GM20431 (cell line): ENCODE results near the gene SPC25.
"Not testable (repeated sequence)": the region's sequence is repeated elsewhere in the genome, so short reads cannot be mapped to it uniquely, and the experiment has no call there.

ENCODE experiments used
- in situ Hi-C: fragments of 300-500 bp; cut with MseI, MboI; formaldehyde crosslinking; loops from one replicate; pipeline ENCODE4 v1.15.0; 2020; ENCODE audit warnings: low sequenced_read_pairs; ENCODE audit not compliant: unreplicated experiment

The SPC25 gene

GRCh38 chr2:168907940-168908662, 17.9 kb upstream of the SPC25 start:
- in situ Hi-C loops = loop anchor here (25.0 kb wide), 1 partner anchor 571 kb away; no protein-coding TSS in a partner anchor

- in situ Hi-C loops = loop anchor here (25.0 kb wide), 1 partner anchor 567 kb away; no protein-coding TSS in a partner anchor
Observed at GRCh38 chr2:168904358-168904757, 14.1 kb upstream of the SPC25 start.

- in situ Hi-C loops = loop anchor here (25.0 kb wide), 1 partner anchor 567 kb away; no protein-coding TSS in a partner anchor
Observed at GRCh38 chr2:168903888-168904287, 13.7 kb upstream of the SPC25 start.

GRCh38 chr2:168901003-168901402, 10.8 kb upstream of the SPC25 start, which contains the start of gene G6PC2:
Gene G6PC2 (plus strand): TSS chr2:168901291. CDS start chr2:168901332, 41 bp downstream.
- in situ Hi-C loops = loop anchor here (25.0 kb wide), 1 partner anchor 564 kb away; no protein-coding TSS in a partner anchor

- in situ Hi-C loops = no loop called here
Observed at GRCh38 chr2:168897449-168897848, 7.2 kb upstream of the SPC25 start.

GRCh38 chr2:168896783-168897182, 6.6 kb upstream of the SPC25 start:
- in situ Hi-C loops = no loop called here

- in situ Hi-C loops = no loop called here
Observed at GRCh38 chr2:168895771-168896170, 5.5 kb upstream of the SPC25 start.

- in situ Hi-C loops = no loop called here
Observed at GRCh38 chr2:168894720-168895119, 4.5 kb upstream of the SPC25 start.

- in situ Hi-C loops = no loop called here
Observed at GRCh38 chr2:168894101-168894500, 3.9 kb upstream of the SPC25 start.

- in situ Hi-C loops = no loop called here
Observed at GRCh38 chr2:168892327-168892726, 2.1 kb upstream of the SPC25 start.

- in situ Hi-C loops = no loop called here
Observed at GRCh38 chr2:168889635-168890005, 610 bp downstream of the SPC25 start.

GRCh38 chr2:168884975-168885374, 5.3 kb downstream of the SPC25 start:
- in situ Hi-C loops = no loop called here

GRCh38 chr2:168882163-168882562, 8.1 kb downstream of the SPC25 start:
- in situ Hi-C loops = not testable (repeated sequence)

GRCh38 chr2:168874368-168875054, 15.7 kb downstream of the SPC25 start:
- in situ Hi-C loops = no loop called here

- in situ Hi-C loops = not testable (repeated sequence)
Observed at GRCh38 chr2:168870824-168871223, 19.4 kb downstream of the SPC25 start.

- in situ Hi-C loops = not testable (repeated sequence)
Observed at GRCh38 chr2:168870369-168870768, 19.9 kb downstream of the SPC25 start.

GRCh38 chr2:168867164-168867563, 23.1 kb downstream of the SPC25 start:
- in situ Hi-C loops = not testable (repeated sequence)

- in situ Hi-C loops = no loop called here
Observed at GRCh38 chr2:168858146-168858545, 32.1 kb downstream of the SPC25 start.

GRCh38 chr2:168855601-168856000, 34.6 kb downstream of the SPC25 start:
- in situ Hi-C loops = no loop called here

- in situ Hi-C loops = no loop called here
Observed at GRCh38 chr2:168854651-168855050, 35.6 kb downstream of the SPC25 start.

GRCh38 chr2:168853471-168853870, 36.8 kb downstream of the SPC25 start:
- in situ Hi-C loops = no loop called here
